Measurements from ENCODE around the gene CCDC187.

Gene CCDC187

GRCh38 chr9:136203408-136204144, 100.3 kb downstream of the CCDC187 start:
- DNase-seq: no peak

GRCh38 chr9:136202454-136203407, 101.2 kb downstream of the CCDC187 start:
- DNase-seq: no peak

- DNase-seq: no peak
These were observed 102.1 kb downstream of the CCDC187 start for GRCh38 chr9:136201609-136202453.

GRCh38 chr9:136201174-136201573, 102.7 kb downstream of the CCDC187 start:
- DNase-seq: no peak

GRCh38 chr9:136200424-136200823, 103.5 kb downstream of the CCDC187 start:
- no peak for DNase-seq
